IMR-90 (cell line): ENCODE results near the gene HINT3. TPM values are rescaled to one million over a fixed set of nuclear protein-coding genes. Genes with fewer than 3 reads are reported as not detected.

Experiments
- ATAC-seq: fragments of 200-7000 bp; cut with Tn5 transposase; 2 replicates; pipeline ENCODE4 v1.9.1; 2020; ENCODE audit warnings: low read depth, mild to moderate bottlenecking, moderate library complexity
- BruUV-seq: library from RNA; stranded (reverse); fragments of 400-500 nt; replicated peaks from 2 replicates; lab custom pipeline; 2021; lab: Mats Ljungman, UMichigan
- CTCF ChIA-PET: fragments of 300-600 bp; formaldehyde crosslinking; extraction: SDS; loops from one replicate; lab custom pipeline; 2021; ENCODE audit warnings: antibody characterized with exemption; lab: Yijun Ruan, JAX
- POLR2A ChIA-PET: fragments of 300-600 bp; sonication (Branson Sonifier 250); formaldehyde crosslinking; loops from one replicate; lab custom pipeline; 2022; ENCODE audit warnings: antibody characterized with exemption; ENCODE audit not compliant: unreplicated experiment; lab: Charles Lee
- DNase-seq: peaks from one replicate; pipeline ENCODE4 v3.0.0; 2013
- H2AFZ ChIP-seq: replicated peaks from 2 replicates; pipeline ENCODE3; 2013; ENCODE audit warnings: low read length, mild to moderate bottlenecking; ENCODE audit not compliant: poor library complexity
- H2AK5ac ChIP-seq: 2 replicates; pipeline ENCODE4 v1.6.1; 2013; ENCODE audit warnings: low read depth, low read length, inconsistent platforms
- H2AK9ac ChIP-seq: replicated peaks from 2 replicates; pipeline ENCODE3; 2013; ENCODE audit warnings: mild to moderate bottlenecking, low read depth, low read length, moderate library complexity; ENCODE audit not compliant: poor library complexity
- H2BK120ac ChIP-seq: 2 replicates; pipeline ENCODE4 v1.6.1; 2013; ENCODE audit warnings: low read depth, low read length, inconsistent platforms
- H2BK15ac ChIP-seq: 3 replicates; pipeline ENCODE4 v1.6.1; 2013; ENCODE audit warnings: low read depth, low read length, inconsistent platforms
- H2BK20ac ChIP-seq: 2 replicates; pipeline ENCODE4 v1.6.1; 2013; ENCODE audit warnings: low read depth, mild to moderate bottlenecking, inconsistent platforms, low read length, moderate library complexity
- H2BK5ac ChIP-seq: 2 replicates; pipeline ENCODE4 v1.6.1; 2013; ENCODE audit warnings: mild to moderate bottlenecking, low read depth, low read length, inconsistent platforms; ENCODE audit not compliant: poor library complexity, severe bottlenecking
- H3K14ac ChIP-seq: replicated peaks from 2 replicates; pipeline ENCODE4 v1.6.1; 2013; ENCODE audit warnings: low read depth, low read length, inconsistent platforms
- H3K18ac ChIP-seq: 2 replicates; pipeline ENCODE4 v1.6.1; 2013; ENCODE audit warnings: low read depth, low read length, control low read depth
- H3K23ac ChIP-seq: 2 replicates; pipeline ENCODE4 v1.6.1; 2013; ENCODE audit warnings: low read depth, low read length, inconsistent platforms
- H3K27ac ChIP-seq: 2 replicates; pipeline ENCODE4 v1.5.1; 2013; ENCODE audit warnings: mild to moderate bottlenecking, control low read depth, low read length; ENCODE audit not compliant: insufficient read depth
- H3K27me3 ChIP-seq: 2 replicates; pipeline ENCODE4 v1.6.1; 2013; ENCODE audit warnings: low read length; ENCODE audit not compliant: control insufficient read depth, insufficient read depth
- H3K36me3 ChIP-seq: 2 replicates; pipeline ENCODE4 v1.6.1; 2013; ENCODE audit warnings: low read length, mixed read lengths; ENCODE audit not compliant: control insufficient read depth, insufficient read depth
- H3K4ac ChIP-seq: 2 replicates; pipeline ENCODE4 v1.6.1; 2013; ENCODE audit warnings: low read depth, low read length, inconsistent platforms
- H3K4me1 ChIP-seq: 2 replicates; pipeline ENCODE4 v1.6.1; 2013; ENCODE audit warnings: low read length, mixed read lengths; ENCODE audit not compliant: control insufficient read depth, insufficient read depth
- H3K4me2 ChIP-seq: 2 replicates; pipeline ENCODE4 v1.6.1; 2013; ENCODE audit warnings: low read depth, mild to moderate bottlenecking, control low read depth, low read length, moderate library complexity
- H3K4me3 ChIP-seq: 2 replicates; pipeline ENCODE4 v1.5.1; 2013; ENCODE audit warnings: low read depth, mild to moderate bottlenecking, control low read depth, low read length, moderate library complexity; ENCODE audit not compliant: insufficient read depth
- H3K56ac ChIP-seq: 2 replicates; pipeline ENCODE4 v1.6.1; 2013; ENCODE audit warnings: low read length, inconsistent platforms; ENCODE audit not compliant: insufficient read depth; ENCODE audit errors: extremely low read depth
- H3K79me1 ChIP-seq, 2 experiments: 2 replicates each; pipeline ENCODE4 v1.6.1; 2013; ENCODE audit warnings: low read length in 2 of 2, inconsistent platforms in 1 of 2, low read depth in 1 of 2
- H3K9ac ChIP-seq: 2 replicates; pipeline ENCODE4 v1.6.1; 2013; ENCODE audit warnings: low read depth, low read length, control low read depth
- H3K9me1 ChIP-seq: 2 replicates; pipeline ENCODE4 v1.6.1; 2013; ENCODE audit warnings: low read length, inconsistent platforms; ENCODE audit not compliant: insufficient read depth
- H3K9me3 ChIP-seq: 2 replicates; pipeline ENCODE4 v1.6.1; 2013; ENCODE audit warnings: low read length; ENCODE audit not compliant: control insufficient read depth, insufficient read depth
- H4K20me1 ChIP-seq: 2 replicates; pipeline ENCODE4 v1.6.1; 2013; ENCODE audit warnings: low read length, inconsistent platforms; ENCODE audit not compliant: insufficient read depth
- H4K5ac ChIP-seq: 2 replicates; pipeline ENCODE4 v1.6.1; 2013; ENCODE audit warnings: mild to moderate bottlenecking, low read depth, low read length, control low read depth
- H4K8ac ChIP-seq, 2 experiments: 2 replicates each; pipeline ENCODE4 v1.6.1; 2013; ENCODE audit warnings: low read depth in 2 of 2, low read length in 2 of 2, control low read depth in 1 of 2, inconsistent platforms in 1 of 2
- H4K91ac ChIP-seq: 2 replicates; pipeline ENCODE4 v1.6.1; 2013; ENCODE audit warnings: low read depth, low read length, inconsistent platforms; ENCODE audit not compliant: insufficient read depth
- BHLHE40 ChIP-seq: fragments of 150-350 bp; IDR thresholded peaks from 2 replicates; pipeline ENCODE4 v1.6.1; 2016; ENCODE audit warnings: mild to moderate bottlenecking, low read depth, low read length
- CTCF ChIP-seq: conservative IDR thresholded peaks from 2 replicates; pipeline ENCODE4 v1.5.1; 2012; ENCODE audit warnings: mild to moderate bottlenecking, low read depth, low read length, improper control_type of control experiment
- FOS ChIP-seq: fragments of 150-350 bp; IDR thresholded peaks from 2 replicates; pipeline ENCODE4 v1.6.1; 2016; ENCODE audit warnings: low read depth, low read length
- MAFK ChIP-seq: IDR thresholded peaks from 2 replicates; pipeline ENCODE4 v1.6.1; 2012; ENCODE audit warnings: low read depth, low read length, improper control_type of control experiment
- MXI1 ChIP-seq: IDR thresholded peaks from 2 replicates; pipeline ENCODE4 v1.6.1; 2012; ENCODE audit warnings: low read depth, mild to moderate bottlenecking, low read length, moderate library complexity, borderline replicate concordance
- POLR2A ChIP-seq: IDR thresholded peaks from 2 replicates; pipeline ENCODE4 v1.6.1; 2012; ENCODE audit warnings: mild to moderate bottlenecking, low read depth, low read length
- RAD21 ChIP-seq: IDR thresholded peaks from 2 replicates; pipeline ENCODE4 v1.6.1; 2012; ENCODE audit warnings: low read length, improper control_type of control experiment
- RCOR1 ChIP-seq: IDR thresholded peaks from 2 replicates; pipeline ENCODE4 v1.6.1; 2012; ENCODE audit warnings: mild to moderate bottlenecking, low read length, improper control_type of control experiment; ENCODE audit not compliant: insufficient replicate concordance
- RFX5 ChIP-seq: IDR thresholded peaks from 2 replicates; pipeline ENCODE4 v1.8.0; 2012; ENCODE audit warnings: low read depth, mild to moderate bottlenecking, low read length, moderate library complexity
- SMC3 ChIP-seq: fragments of 150-350 bp; IDR thresholded peaks from 2 replicates; pipeline ENCODE4 v1.6.1; 2016; ENCODE audit warnings: low read depth, mild to moderate bottlenecking, antibody characterized with exemption, low read length, moderate library complexity
- WGBS, 2 experiments: methylation state at CpG; one replicate each; pipeline versions ENCODE4 v1.1.5 to v1.1.7; 2013; ENCODE audit warnings: missing lambda C conversion rate in 2 of 2; ENCODE audit not compliant: insufficient read length in 1 of 2; ENCODE audit errors: extremely low coverage in 2 of 2; 5-methylcytosine and 5-hydroxymethylcytosine counted together
- dilution Hi-C: fragments of 300-500 bp; cut with HindIII; formaldehyde crosslinking; loops from one replicate; pipeline ENCODE4 v1.14.3; 2018; ENCODE audit warnings: low sequenced_read_pairs; ENCODE audit not compliant: unreplicated experiment
- in situ Hi-C: fragments of 300-500 bp; cut with MboI; formaldehyde crosslinking; loops from 3 replicates; pipeline ENCODE4 v1.14.3; 2019; ENCODE audit warnings: low sequenced_read_pairs, inconsistent platforms, mixed read lengths
- intact Hi-C: fragments of 100-400 bp; cut with micrococcal nuclease; formaldehyde crosslinking; loops from 2 replicates; pipeline ENCODE4 v1.10.0; 2022
- polyA plus RNA-seq, 3 experiments: library from polyadenylated mRNA; depleted of rRNA; stranded (reverse); fragments of >200 nt; gene quantifications; 2 replicates each; pipeline ENCODE4 v1.2.3, GENCODE V29; 2012; ENCODE audit warnings: low replicate concordance in 1 of 3
- total RNA-seq: library from RNA; depleted of rRNA; stranded (reverse); fragments of >200 nt; gene quantifications from 2 replicates; pipeline ENCODE4 v1.2.3, GENCODE V29; 2012

HINT3 gene
- total and polyA plus RNA-seq, 2 of the 4 experiments (the other 2 are of a cell fraction), result 3.4 to 6.5 TPM

GRCh38 chr6:125959041-125959440 lies 2.5 kb downstream of the HINT3 start:
- Histone ChIP-seq H3K4me1 (no peaks in the 10 kb centered on the region), H4K20me1 (no peaks in the 10 kb centered on the region), H3K36me3 (no peaks in the 10 kb centered on the region), H3K9ac (no peak overlapping the region), H3K56ac (no peak overlapping the region), H4K8ac (no peak overlapping the region), H4K91ac (no peak overlapping the region), H2AFZ (no peak overlapping the region), H2BK120ac (no peak overlapping the region), H2AK9ac (no peak overlapping the region), H3K14ac (no peak overlapping the region), H2BK20ac (no peak overlapping the region), H3K27me3 (no peaks in the 10 kb centered on the region), H3K18ac (no peak overlapping the region), H3K4me3 (no peak overlapping the region), H3K23ac (0 out of 2 replicates have a peak overlapping the region, but pooled peaks have one; percentile 63), H3K9me3 (no peaks in the 10 kb centered on the region), H2BK5ac (no peak overlapping the region), H3K9me1 (no peaks in the 10 kb centered on the region; the same call in 1 of the 2 replicates), H3K79me1 (peaks cover 18 to 27% of the 10 kb centered on the region in 2 experiments), H3K27ac (no peak overlapping the region), H3K4ac (no peak overlapping the region), H4K5ac (no peak overlapping the region), H3K4me2 (no peak overlapping the region), H2AK5ac (no peak overlapping the region), H2BK15ac (no peak overlapping the region)
- dilution Hi-C loops (no loop called here), intact Hi-C loops (loop anchor here (5.0 kb wide), 1 partner anchor 102 kb away; no protein-coding TSS in a partner anchor), in situ Hi-C loops (loop anchor here (5.0 kb wide), 1 partner anchor 172 kb away; no protein-coding TSS in a partner anchor)
- POLR2A ChIA-PET, result no interaction called here
- CTCF ChIA-PET, result interaction anchor here (1.2 to 1.4 kb wide), 2 partner anchors 11 to 178 kb away, joined by 4 to 5 read pairs; no protein-coding TSS in a partner anchor
- WGBS, 2 experiments, result 100% methylated on average over 1 of the region's 4 CpGs; no CpG with 5 or more reads in 1 of the 2 experiments
- no peak for TF ChIP-seq SMC3
- TF ChIP-seq POLR2A, result no peak
- no peak for TF ChIP-seq CTCF
- TF ChIP-seq RFX5, result no peak
- TF ChIP-seq RCOR1, result no peak
- TF ChIP-seq FOS, result no peak
- no peak for TF ChIP-seq MAFK
- no peak for TF ChIP-seq RAD21
- TF ChIP-seq MXI1, result no peak
- TF ChIP-seq BHLHE40, result no peak
- no peak for ATAC-seq
- DNase-seq, result no peak
- no TSS peak for BruUV-seq
